HepG2 (cell line): ENCODE measurements around the gene DROSHA. TPM values are rescaled to one million over a fixed set of nuclear protein-coding genes. Genes with fewer than 3 reads are reported as not detected.
"Not testable (repeated sequence)": the region's sequence is repeated elsewhere in the genome, so short reads cannot be mapped to it uniquely, and the experiment has no call there.

Source experiments
- ATAC-seq: fragments of 200-7000 bp; cut with Tn5 transposase; 3 replicates; pipeline ENCODE4 v1.9.1; 2020; ENCODE audit warnings: mild to moderate bottlenecking, moderate library complexity
- BruUV-seq: library from RNA; stranded (reverse); fragments of 400-500 nt; replicated peaks from 2 replicates; lab custom pipeline; 2021; lab: Mats Ljungman, UMichigan
- CTCF ChIA-PET: fragments of 300-600 bp; formaldehyde crosslinking; extraction: SDS; loops from one replicate; lab custom pipeline; 2021; ENCODE audit warnings: low total read pairs, inconsistent platforms, low intra/inter-chr PET ratio; lab: Yijun Ruan, JAX
- POLR2A ChIA-PET: fragments of 350-600 bp; sonication (Branson Sonifier 250); formaldehyde crosslinking; loops from one replicate; lab custom pipeline; 2020; ENCODE audit warnings: antibody characterized with exemption, inconsistent platforms; lab: Yijun Ruan, JAX
- DNase-seq: peaks from one replicate; pipeline ENCODE4 v3.0.0-alpha.2; 2015; ENCODE audit warnings: low spot score
- FAIRE-seq: peaks from 3 replicates; lab custom pipeline; 2011; peaks lifted over from hg19 to GRCh38; lab: Jason Lieb, UNC
- H2AFZ ChIP-seq: one replicate; pipeline ENCODE4 v1.6.1; 2011; ENCODE audit warnings: low read length, inconsistent platforms
- H3K27ac ChIP-seq: fragments of 300-600 bp; 3 replicates; pipeline ENCODE4 v1.8.0; 2011; ENCODE audit warnings: mixed run types, mild to moderate bottlenecking, mixed read lengths, low read length, inconsistent platforms; ENCODE audit not compliant: insufficient read depth; ENCODE audit errors: extremely low read length
- H3K27me3 ChIP-seq, 2 experiments: fragments of 200-600 bp in 1 of 2; 2 replicates in 1 of 2; 3 replicates in 1 of 2; pipeline versions ENCODE4 v1.6.0 to v1.8.0; 2011; ENCODE audit warnings: low read length in 2 of 2, mild to moderate bottlenecking in 2 of 2, moderate library complexity in 2 of 2, inconsistent platforms in 1 of 2; ENCODE audit not compliant: insufficient read depth in 2 of 2, control insufficient read depth in 1 of 2
- H3K36me3 ChIP-seq, 2 experiments: fragments of 200-600 bp in 1 of 2; replicated peaks in 1 of 2; 2 replicates in 1 of 2; 3 replicates in 1 of 2; pipeline versions ENCODE4 v1.5.1 to v1.8.0; 2011; ENCODE audit warnings: low read length in 2 of 2, inconsistent platforms in 1 of 2; ENCODE audit not compliant: insufficient read depth in 2 of 2, control insufficient read depth in 1 of 2
- H3K4me1 ChIP-seq: 2 replicates; pipeline ENCODE4 v1.5.1; 2012; ENCODE audit warnings: low read length, inconsistent platforms; ENCODE audit not compliant: insufficient read depth
- H3K4me2 ChIP-seq: 2 replicates; pipeline ENCODE4 v1.6.0; 2011; ENCODE audit warnings: low read depth, low read length, inconsistent platforms
- H3K4me3 ChIP-seq, 3 experiments: fragments of 200-600 bp in 1 of 3; sonication (generic), shearing (Covaris generic) in 1 of 3; replicated peaks in 1 of 3; 2 replicates each; pipeline ENCODE4 v1.5.1; 2011 to 2016; ENCODE audit warnings: low read length in 3 of 3, inconsistent platforms in 2 of 3, low read depth in 2 of 3, mild to moderate bottlenecking in 2 of 3, control low read depth in 1 of 3, mixed read lengths in 1 of 3; ENCODE audit not compliant: insufficient read depth in 1 of 3
- H3K79me2 ChIP-seq: one replicate; pipeline ENCODE4 v1.6.1; 2011; ENCODE audit warnings: low read length, inconsistent platforms; ENCODE audit not compliant: insufficient read depth
- H3K9ac ChIP-seq: 2 replicates; pipeline ENCODE4 v1.6.0; 2011; ENCODE audit warnings: mild to moderate bottlenecking, low read depth, low read length, inconsistent platforms; ENCODE audit not compliant: insufficient read depth
- H3K9me3 ChIP-seq: 2 replicates; pipeline ENCODE4 v1.5.1; 2012; ENCODE audit warnings: mild to moderate bottlenecking, low read length
- H4K20me1 ChIP-seq: 2 replicates; pipeline ENCODE4 v1.6.0; 2011; ENCODE audit warnings: inconsistent platforms, mild to moderate bottlenecking, low read length, moderate library complexity; ENCODE audit not compliant: insufficient read depth
- AGO2 ChIP-seq: fragments of 200-400 bp; formaldehyde crosslinking; optimal IDR thresholded peaks from 2 replicates; pipeline ENCODE3; 2017; ENCODE audit warnings: mild to moderate bottlenecking, low read depth, low read length, moderate library complexity
- DNMT1 ChIP-seq: sonication (generic); formaldehyde crosslinking; IDR thresholded peaks from 2 replicates; pipeline ENCODE4 v1.5.1; 2020; ENCODE audit warnings: mild to moderate bottlenecking, missing genetic modification reagents
- EED ChIP-seq: sonication (generic); formaldehyde crosslinking; IDR thresholded peaks from 2 replicates; pipeline ENCODE4 v1.5.0; 2020; ENCODE audit warnings: mild to moderate bottlenecking, missing genetic modification reagents
- KMT2B ChIP-seq: IDR thresholded peaks from 2 replicates; pipeline ENCODE4 v1.6.1; 2016; ENCODE audit warnings: missing genetic modification reagents, missing compliant biosample characterization
- MIER2 ChIP-seq: IDR thresholded peaks from 2 replicates; pipeline ENCODE4 v1.6.1; 2016; ENCODE audit warnings: missing biosample characterization, missing genetic modification reagents
- PHF20 ChIP-seq: sonication (generic); formaldehyde crosslinking; IDR thresholded peaks from 2 replicates; pipeline ENCODE4 v1.5.0; 2020; ENCODE audit warnings: mild to moderate bottlenecking, missing genetic modification reagents
- SATB2 ChIP-seq: sonication (generic); formaldehyde crosslinking; IDR thresholded peaks from 2 replicates; pipeline ENCODE4 v1.5.0; 2020; ENCODE audit warnings: missing genetic modification reagents
- SIX1 ChIP-seq: sonication (generic); formaldehyde crosslinking; IDR thresholded peaks from 2 replicates; pipeline ENCODE4 v1.4.0; 2020; ENCODE audit warnings: missing genetic modification reagents, borderline replicate concordance
- U2AF1 ChIP-seq: fragments of 200-400 bp; formaldehyde crosslinking; optimal IDR thresholded peaks from 2 replicates; pipeline ENCODE3; 2017; ENCODE audit warnings: mild to moderate bottlenecking, low read depth, low read length
- ZFP41 ChIP-seq: sonication (generic); formaldehyde crosslinking; IDR thresholded peaks from 2 replicates; pipeline ENCODE4 v1.4.0; 2020; ENCODE audit warnings: mild to moderate bottlenecking, missing genetic modification reagents, borderline replicate concordance
- ZKSCAN8 ChIP-seq: IDR thresholded peaks from 2 replicates; pipeline ENCODE4 v1.6.1; 2016; ENCODE audit warnings: borderline replicate concordance, missing genetic modification reagents, missing compliant biosample characterization
- ZNF44 ChIP-seq: sonication (generic); formaldehyde crosslinking; IDR thresholded peaks from 2 replicates; pipeline ENCODE4 v1.5.1; 2020; ENCODE audit warnings: mild to moderate bottlenecking, missing genetic modification reagents
- ZNF546 ChIP-seq: sonication (generic); formaldehyde crosslinking; conservative IDR thresholded peaks from 2 replicates; pipeline ENCODE4 v1.8.1; 2023; ENCODE audit warnings: mild to moderate bottlenecking, missing genetic modification reagents
- ZNF549 ChIP-seq: sonication (generic); formaldehyde crosslinking; IDR thresholded peaks from 2 replicates; pipeline ENCODE4 v1.5.0; 2020; ENCODE audit warnings: missing genetic modification reagents
- ZNF724P ChIP-seq: sonication (generic); formaldehyde crosslinking; IDR thresholded peaks from 2 replicates; pipeline ENCODE4 v1.8.0; 2022; ENCODE audit warnings: missing genetic modification reagents, borderline replicate concordance
- ZNF747 ChIP-seq: sonication (generic); formaldehyde crosslinking; IDR thresholded peaks from 2 replicates; pipeline ENCODE4 v1.8.1; 2023; ENCODE audit warnings: missing genetic modification reagents, mild to moderate bottlenecking, borderline replicate concordance
- ZNF841 ChIP-seq: sonication (generic); formaldehyde crosslinking; IDR thresholded peaks from 2 replicates; pipeline ENCODE4 v1.8.1; 2023; ENCODE audit warnings: missing genetic modification reagents, borderline replicate concordance
- ZSCAN31 ChIP-seq: sonication (generic); formaldehyde crosslinking; IDR thresholded peaks from 2 replicates; pipeline ENCODE4 v1.5.0; 2020; ENCODE audit warnings: low read depth, mild to moderate bottlenecking, missing genetic modification reagents
- WGBS: methylation state at CpG from one replicate; pipeline ENCODE4 v1.1.6; 2017; ENCODE audit warnings: low lambda C conversion rate; 5-methylcytosine and 5-hydroxymethylcytosine counted together
- in situ Hi-C: cut with HindIII; loops from 2 replicates; pipeline ENCODE4 v1.10.0; 2017; ENCODE audit warnings: low pct_unique_long_range_greater_than_20kb; ENCODE audit not compliant: extremely low pct_ligation_motif_present
- intact Hi-C: fragments of 100-400 bp; cut with micrococcal nuclease; formaldehyde crosslinking; loops from one replicate; pipeline ENCODE4 v1.10.0; 2022; ENCODE audit not compliant: unreplicated experiment
- polyA plus RNA-seq, 8 experiments: library from polyadenylated mRNA; depleted of rRNA in 3 of 8; stranded (reverse) in 7 of 8; unstranded in 1 of 8; fragments of >200 nt; fragmentation: Illumina TruSeq in 4 of 8; extraction: Trizol in 4 of 8; gene quantifications; 2 replicates each; pipeline versions ENCODE4 v1.2.1 to v1.2.3, GENCODE V29; 2011 to 2016; ENCODE audit warnings: low read depth in 4 of 8, missing spikeins in 1 of 8, mixed read lengths in 1 of 8; ENCODE audit not compliant: insufficient read depth in 1 of 8
- total RNA-seq, 5 experiments: library from RNA; depleted of rRNA; stranded (reverse); fragments of >200 nt; fragmentation: Illumina TruSeq; extraction: Trizol; gene quantifications; 2 replicates each; pipeline ENCODE4 v1.2.3, GENCODE V29; 2016; ENCODE audit warnings: low read depth in 1 of 5

DROSHA gene
- total and polyA plus RNA-seq, 2 of the 13 experiments (the other 11 are each of a cell fraction or from before 2014, with no cell fraction given): 22.3 to 29.4 TPM

DNA sequence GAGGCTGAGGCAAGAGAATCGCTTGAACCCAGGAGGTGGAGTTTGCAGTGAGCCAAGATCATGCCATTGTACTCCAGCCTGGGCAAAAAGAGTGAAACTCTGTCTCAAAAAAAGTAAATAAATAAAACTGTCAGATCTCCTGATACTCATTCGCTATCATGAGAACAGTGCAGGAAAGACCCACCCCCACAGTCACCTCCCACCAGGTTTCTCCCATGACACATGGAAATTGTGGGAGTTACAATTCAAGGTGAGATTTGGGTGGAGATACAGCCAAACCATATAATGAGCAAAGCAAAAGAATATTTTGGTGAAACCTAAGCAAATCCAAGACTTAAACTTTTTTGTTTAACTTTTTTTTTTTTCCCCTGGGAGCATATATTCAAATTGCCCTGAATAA is 17.2 kb upstream of the DROSHA start:
- 98% methylated on average over 2 of the region's 2 CpGs for WGBS
- H4K20me1 ChIP-seq, H3K27me3 ChIP-seq, in situ Hi-C loops, DNase-seq, H3K4me2 ChIP-seq, H3K27ac ChIP-seq, H3K9me3 ChIP-seq, FAIRE-seq, H2AFZ ChIP-seq, intact Hi-C loops, H3K4me3 ChIP-seq, ATAC-seq, BruUV-seq, H3K4me1 ChIP-seq, H3K79me2 ChIP-seq, CTCF ChIA-PET, H3K9ac ChIP-seq, POLR2A ChIA-PET: not testable (repeated sequence)
- peaks cover 6 to 26% of the 10 kb centered on the region in 2 experiments for H3K36me3 ChIP-seq

DNA sequence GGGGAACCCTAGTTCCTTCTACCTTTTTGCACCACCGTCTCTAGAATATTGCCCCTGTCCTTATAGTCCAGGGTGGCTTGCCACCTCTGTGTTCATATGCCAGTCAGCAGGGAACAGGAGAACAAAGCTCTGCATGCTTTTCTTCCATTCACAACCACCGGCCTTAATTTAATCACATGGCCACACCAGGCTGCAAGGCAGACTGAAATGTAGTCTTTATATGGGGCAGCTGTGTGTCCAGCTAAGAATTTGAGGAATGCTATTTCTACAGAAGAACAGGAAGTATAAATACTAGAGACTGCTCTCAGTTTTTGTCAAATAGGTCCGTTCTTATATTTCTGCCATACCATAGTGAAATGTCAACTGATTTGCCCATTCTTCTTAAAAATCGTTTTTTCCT is 6.0 kb upstream of the DROSHA start:
- WGBS: 78% methylated on average over 4 of the region's 4 CpGs
- no peak overlapping the region for H3K9ac ChIP-seq
- H3K4me2 ChIP-seq: no peak overlapping the region
- ATAC-seq (no peak), FAIRE-seq (no peak), DNase-seq (no peak)
- in situ Hi-C loops (no loop called here), intact Hi-C loops (no loop called here)
- TF ChIP-seq ZNF724P (no peak), EED (CRISPR knock-in tag) (no peak), ZKSCAN8 (CRISPR knock-in tag) (no peak), ZNF44 (CRISPR knock-in tag) (no peak), KMT2B (CRISPR knock-in tag) (no peak), ZNF841 (no peak), MIER2 (no peak), U2AF1 (no peak), SIX1 (CRISPR knock-in tag) (no peak), AGO2 (no peak), ZSCAN31 (CRISPR knock-in tag) (no peak), ZFP41 (CRISPR knock-in tag) (no peak), DNMT1 (CRISPR knock-in tag) (no peak), ZNF546 (CRISPR knock-in tag) (no peak), ZNF747 (CRISPR knock-in tag) (no peak), ZNF549 (CRISPR knock-in tag) (no peak), SATB2 (CRISPR knock-in tag) (no peak), PHF20 (CRISPR knock-in tag) (no peak)
- no peak overlapping the region for H2AFZ ChIP-seq
- peaks cover 2 to 30% of the 10 kb centered on the region in 2 experiments for H3K36me3 ChIP-seq
- H3K9me3 ChIP-seq: no peaks in the 10 kb centered on the region
- H4K20me1 ChIP-seq: no peaks in the 10 kb centered on the region
- CTCF ChIA-PET: no interaction called here
- H3K79me2 ChIP-seq: peaks cover 8% of the 10 kb centered on the region
- no peak overlapping the region for H3K27ac ChIP-seq
- H3K27me3 ChIP-seq: no peaks in the 10 kb centered on the region; a peak in 2 of 5 replicates
- peaks cover 19% of the 10 kb centered on the region for H3K4me1 ChIP-seq
- POLR2A ChIA-PET: no interaction called here
- H3K4me3 ChIP-seq: no peak overlapping the region
- BruUV-seq: no TSS peak
